Esophagus squamous epithelium (tissue), 5 donors: Measurements from ENCODE around the gene GIPR. TPM values are rescaled to one million over a fixed set of nuclear protein-coding genes. Genes with fewer than 3 reads are reported as not detected.

Source experiments
- DNase-seq: peaks from one replicate; lab custom pipeline; 2025; lab: John Stamatoyannopoulos, UW
- H3K27ac ChIP-seq, 4 donors: fragments of 200-600 bp; sonication (generic); one replicate each; pipeline ENCODE4 v1.5.1; 2016 to 2019; ENCODE audit warnings: mild to moderate bottlenecking in 1 of 4
- H3K27me3 ChIP-seq, 4 donors: fragments of 200-600 bp; sonication (generic); 1 replicate in 3 of 4; 2 replicates in 1 of 4; pipeline versions ENCODE4 v1.5.1 to v1.6.0; 2017 to 2021; ENCODE audit warnings: antibody characterized with exemption in 1 of 4
- H3K36me3 ChIP-seq, 3 donors: fragments of 200-600 bp; sonication (generic); one replicate each; pipeline ENCODE4 v1.5.1; 2016 to 2019
- H3K4me1 ChIP-seq, 3 donors: fragments of 200-600 bp; sonication (generic); one replicate each; pipeline ENCODE4 v1.5.1; 2017 to 2019
- H3K4me3 ChIP-seq, 4 donors: fragments of 200-600 bp; sonication (generic); 1 replicate in 3 of 4; 2 replicates in 1 of 4; pipeline ENCODE4 v1.5.1; 2016 to 2019; ENCODE audit warnings: mild to moderate bottlenecking in 2 of 4, moderate library complexity in 1 of 4
- H3K9me3 ChIP-seq, 3 donors: fragments of 200-600 bp; sonication (generic); one replicate each; pipeline ENCODE4 v1.5.1; 2016 to 2019
- POLR2A ChIP-seq, 4 donors: fragments of 450-650 bp; IDR thresholded peaks; one replicate each; pipeline ENCODE4 v1.6.1; 2017; ENCODE audit warnings: antibody characterized with exemption in 4 of 4, mild to moderate bottlenecking in 4 of 4, moderate library complexity in 3 of 4
- WGBS, 2 donors: methylation state at CpG; one replicate each; pipeline ENCODE4 v1.1.5; 2018; 5-methylcytosine and 5-hydroxymethylcytosine counted together
- intact Hi-C: fragments of 100-400 bp; cut with DNase I; formaldehyde crosslinking; loops from one replicate; pipeline ENCODE4 v1.15.0; 2022
- total RNA-seq, 4 donors: library from RNA; depleted of rRNA; stranded (reverse); fragments of >200 nt; gene quantifications; one replicate each; pipeline ENCODE4 v1.1.0, GENCODE V29; 2016
- TF ChIP-seq, protein P1 (sequence below), 6 experiments: fragments of 450-650 bp in 4 of 6; fragments of 200-600 bp in 2 of 6; sonication (generic) in 2 of 6; IDR thresholded peaks; one replicate each; pipeline ENCODE4 v1.5.1; 2016 to 2019; ENCODE audit warnings: antibody characterized with exemption in 6 of 6, mild to moderate bottlenecking in 4 of 6, moderate library complexity in 4 of 6
- donor health status: DM: yes; HTN: yes; CAD: no.

GIPR gene
- total RNA-seq, 4 donors from 2014 or later: 0.44 to 1.1 (median 0.63) TPM

DNA sequence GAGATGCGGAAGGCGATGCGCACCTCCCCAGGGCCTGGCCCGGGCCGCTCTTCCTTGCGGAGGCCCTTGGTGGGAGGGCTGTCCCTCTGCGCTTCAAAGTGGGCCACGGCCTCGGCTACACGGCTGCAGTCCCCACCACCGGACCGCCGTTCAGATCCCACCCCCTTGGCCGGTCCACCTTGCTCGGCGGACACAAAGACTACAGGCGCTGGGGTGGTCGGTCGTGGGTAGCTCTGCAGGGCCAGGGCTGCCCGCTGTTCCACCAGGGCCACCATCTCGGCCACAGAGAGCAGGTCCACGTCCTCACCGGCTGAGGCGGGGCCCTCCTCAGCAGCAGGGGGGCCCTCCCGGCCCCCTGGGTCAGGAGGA is 44.7 kb downstream of the GIPR start:
- DNase-seq: no peak
- no peak overlapping the region for H3K27ac ChIP-seq
- no peak overlapping the region for H3K4me3 ChIP-seq
- TF ChIP-seq, protein P1, sequence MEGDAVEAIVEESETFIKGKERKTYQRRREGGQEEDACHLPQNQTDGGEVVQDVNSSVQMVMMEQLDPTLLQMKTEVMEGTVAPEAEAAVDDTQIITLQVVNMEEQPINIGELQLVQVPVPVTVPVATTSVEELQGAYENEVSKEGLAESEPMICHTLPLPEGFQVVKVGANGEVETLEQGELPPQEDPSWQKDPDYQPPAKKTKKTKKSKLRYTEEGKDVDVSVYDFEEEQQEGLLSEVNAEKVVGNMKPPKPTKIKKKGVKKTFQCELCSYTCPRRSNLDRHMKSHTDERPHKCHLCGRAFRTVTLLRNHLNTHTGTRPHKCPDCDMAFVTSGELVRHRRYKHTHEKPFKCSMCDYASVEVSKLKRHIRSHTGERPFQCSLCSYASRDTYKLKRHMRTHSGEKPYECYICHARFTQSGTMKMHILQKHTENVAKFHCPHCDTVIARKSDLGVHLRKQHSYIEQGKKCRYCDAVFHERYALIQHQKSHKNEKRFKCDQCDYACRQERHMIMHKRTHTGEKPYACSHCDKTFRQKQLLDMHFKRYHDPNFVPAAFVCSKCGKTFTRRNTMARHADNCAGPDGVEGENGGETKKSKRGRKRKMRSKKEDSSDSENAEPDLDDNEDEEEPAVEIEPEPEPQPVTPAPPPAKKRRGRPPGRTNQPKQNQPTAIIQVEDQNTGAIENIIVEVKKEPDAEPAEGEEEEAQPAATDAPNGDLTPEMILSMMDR (IDR thresholded peaks at IDR 0.05): no peak
- no peak for TF ChIP-seq POLR2A (IDR thresholded peaks at IDR 0.05)
- H3K9me3 ChIP-seq: no peaks in the 10 kb centered on the region
- 83% methylated on average over 1 of the region's 25 CpGs; no CpG with 5 or more reads in 1 of the 2 donors for WGBS, 2 donors
- intact Hi-C loops: loop anchor here (10.0 kb wide), 1 partner anchor 52 kb away; the partner anchor contains the start of gene SIX5
- peaks cover 18 to 49% (median 21%) of the 10 kb centered on the region in 3 donors for H3K36me3 ChIP-seq
- H3K27me3 ChIP-seq: no peaks in the 10 kb centered on the region
- peaks cover 3 to 40% (median 5%) of the 10 kb centered on the region in 3 donors for H3K4me1 ChIP-seq

DNA sequence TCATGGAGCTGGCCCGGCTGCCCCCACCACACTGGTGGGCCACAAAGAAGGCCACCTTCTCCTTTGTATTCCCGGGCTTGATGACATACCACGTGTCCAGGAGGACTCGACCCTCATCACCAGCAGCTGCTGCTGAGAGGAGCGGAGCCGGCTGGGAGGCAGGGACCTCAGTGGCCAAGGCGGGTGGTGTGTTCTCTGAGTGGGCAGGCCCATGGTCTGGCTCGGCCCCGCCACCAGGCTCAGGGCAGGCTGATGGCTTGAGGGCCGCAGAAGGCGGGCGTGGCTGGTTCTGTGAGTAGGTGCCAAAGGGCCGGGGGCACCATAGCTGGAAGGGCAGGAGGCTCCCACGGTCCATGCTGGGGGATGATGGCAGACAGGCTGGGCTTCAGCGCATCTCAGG is 45.1 kb downstream of the GIPR start:
- Histone ChIP-seq H3K4me3 (no peak overlapping the region), H3K9me3 (no peaks in the 10 kb centered on the region), H3K27me3 (no peaks in the 10 kb centered on the region), H3K27ac (no peak overlapping the region), H3K36me3 (peaks cover 18 to 47% (median 21%) of the 10 kb centered on the region in 3 donors), H3K4me1 (peaks cover 8 to 45% (median 9%) of the 10 kb centered on the region in 3 donors)
- no peak for TF ChIP-seq POLR2A (IDR thresholded peaks at IDR 0.05)
- TF ChIP-seq, protein P1 (IDR thresholded peaks at IDR 0.05): no peak
- 80 to 85% methylated on average over 1 to 5 of the region's 15 CpGs for WGBS, 2 donors
- no peak for DNase-seq
- intact Hi-C loops: loop anchor here (10.0 kb wide), 1 partner anchor 52 kb away; the partner anchor contains the start of gene SIX5

DNA sequence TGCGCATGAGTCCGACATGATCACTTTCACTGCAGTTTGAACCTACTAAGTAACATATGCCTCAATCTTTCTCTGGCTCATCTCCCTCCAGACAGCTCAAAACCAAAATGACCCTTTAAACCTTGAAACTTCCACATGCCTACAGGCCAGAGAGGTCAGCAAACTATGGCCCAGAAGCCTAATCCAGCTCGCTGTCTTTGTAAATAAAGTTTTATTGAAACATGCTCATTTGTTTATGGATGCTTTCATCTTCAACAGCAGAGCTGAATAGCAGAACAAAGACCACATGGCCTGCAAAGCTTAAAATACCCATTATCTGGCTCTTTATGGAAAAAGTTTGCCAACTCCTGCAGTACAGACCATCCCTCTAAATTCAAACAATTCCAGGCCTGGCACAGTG is 47.1 kb downstream of the GIPR start:
- WGBS, 2 donors: 79 to 81% methylated on average over 3 of the region's 3 CpGs
- DNase-seq: no peak
- Histone ChIP-seq H3K27me3 (no peaks in the 10 kb centered on the region), H3K9me3 (no peaks in the 10 kb centered on the region), H3K27ac (no peak overlapping the region), H3K4me1 (peaks cover 10 to 53% (median 13%) of the 10 kb centered on the region in 3 donors), H3K36me3 (peaks cover 18 to 44% (median 21%) of the 10 kb centered on the region in 3 donors), H3K4me3 (no peak overlapping the region)
- intact Hi-C loops: loop anchor here (10.0 kb wide), 1 partner anchor 50 kb away; the partner anchor contains the start of gene SIX5
- TF ChIP-seq, protein P1 (IDR thresholded peaks at IDR 0.05): no peak
- TF ChIP-seq POLR2A (IDR thresholded peaks at IDR 0.05): no peak

DNA sequence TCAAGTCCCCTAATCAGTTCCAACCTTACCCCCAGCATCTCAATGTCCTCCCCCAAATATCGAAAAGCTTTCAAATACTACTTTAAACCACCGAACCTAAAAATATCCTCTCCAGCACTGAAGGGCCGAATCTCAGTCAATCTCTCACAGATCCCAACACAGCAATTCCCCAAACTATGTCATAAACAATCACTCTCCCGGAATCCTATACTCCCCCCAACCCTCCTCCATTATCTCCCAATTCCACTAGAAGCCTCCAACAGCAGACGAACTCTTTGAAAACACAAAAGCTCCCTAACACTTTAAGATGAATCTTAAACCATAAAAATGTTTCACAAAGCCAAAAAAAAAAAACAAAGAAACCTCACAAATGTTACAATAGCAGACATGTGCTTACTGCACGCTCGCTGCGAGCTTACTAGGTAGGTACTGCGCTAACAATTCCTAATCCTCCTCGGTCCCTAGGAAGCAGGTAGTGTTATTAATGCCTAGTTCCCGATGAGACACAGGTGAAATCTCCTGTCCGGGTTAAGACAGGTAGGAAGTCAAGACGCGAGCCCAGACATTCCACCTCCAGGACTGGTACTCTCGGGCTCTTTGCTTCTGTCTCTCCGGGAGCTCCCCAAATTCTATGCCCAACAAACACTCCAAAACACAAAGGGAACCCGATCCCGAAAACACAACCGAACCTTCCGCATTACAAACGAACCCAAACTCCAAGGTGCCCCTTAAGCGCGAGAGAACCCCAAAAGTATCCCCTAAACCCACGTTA is 48.5 kb downstream of the GIPR start:
- no peaks in the 10 kb centered on the region for H3K27me3 ChIP-seq
- H3K27ac ChIP-seq: peak overlapping the region; percentile 87 to 96 (median 92)
- TF ChIP-seq, protein P1 (IDR thresholded peaks at IDR 0.05): no peak
- no peak for TF ChIP-seq POLR2A (IDR thresholded peaks at IDR 0.05)
- H3K4me1 ChIP-seq: peaks cover 10 to 67% (median 14%) of the 10 kb centered on the region in 3 donors
- H3K4me3 ChIP-seq: peak overlapping the region; percentile 47 to 72 (median 64)
- no peak for DNase-seq
- 0 to 2% methylated on average over 19 to 24 of the region's 24 CpGs for WGBS, 2 donors
- peaks cover 16 to 35% (median 17%) of the 10 kb centered on the region in 3 donors for H3K36me3 ChIP-seq
- intact Hi-C loops: loop anchor here (10.0 kb wide), 1 partner anchor 48 kb away; the partner anchor contains the start of gene SIX5
- no peaks in the 10 kb centered on the region for H3K9me3 ChIP-seq
